Sigmoid colon (tissue), 7 donors: ENCODE results near the gene TEX48. TPM values are rescaled to one million over a fixed set of nuclear protein-coding genes. Genes with fewer than 3 reads are reported as not detected.
A peak's percentile ranks its signal among the peaks of the same experiment; 100 is the strongest.

Experiments used
- DNase-seq: peaks from one replicate; pipeline ENCODE4 v3.0.0-alpha.2; 2019
- H3K27ac ChIP-seq, 4 donors: fragments of 200-600 bp; sonication (generic); one replicate each; pipeline ENCODE4 v1.5.1; 2016 to 2019; ENCODE audit warnings: mild to moderate bottlenecking in 1 of 4
- H3K27me3 ChIP-seq, 3 donors: fragments of 200-600 bp; sonication (generic); one replicate each; pipeline ENCODE4 v1.5.1; 2019; ENCODE audit warnings: mild to moderate bottlenecking in 1 of 3
- H3K36me3 ChIP-seq, 4 donors: fragments of 200-600 bp; sonication (generic); one replicate each; pipeline ENCODE4 v1.5.1; 2016 to 2019
- H3K4me1 ChIP-seq, 4 donors: fragments of 200-600 bp; sonication (generic); one replicate each; pipeline ENCODE4 v1.5.1; 2017 to 2019
- H3K4me3 ChIP-seq, 4 donors: fragments of 200-600 bp; sonication (generic); one replicate each; pipeline ENCODE4 v1.5.1; 2017 to 2019; ENCODE audit warnings: mild to moderate bottlenecking in 2 of 4, moderate library complexity in 1 of 4
- H3K9me3 ChIP-seq, 4 donors: fragments of 200-600 bp in 3 of 4; sonication (generic) in 3 of 4; one replicate each; pipeline versions ENCODE4 v1.5.1 to v1.6.1; 2013 to 2019
- EP300 ChIP-seq, 4 donors: sonication (generic); formaldehyde crosslinking; IDR thresholded peaks; one replicate each; pipeline ENCODE4 v1.6.1; 2017; ENCODE audit warnings: antibody characterized with exemption in 4 of 4
- POLR2A ChIP-seq, 2 donors: fragments of 450-650 bp; IDR thresholded peaks; one replicate each; pipeline ENCODE4 v1.6.1; 2016; ENCODE audit warnings: antibody characterized with exemption in 2 of 2, mild to moderate bottlenecking in 2 of 2, moderate library complexity in 2 of 2
- POLR2AphosphoS5 ChIP-seq, 4 donors: sonication (generic); formaldehyde crosslinking; IDR thresholded peaks; one replicate each; pipeline ENCODE4 v1.6.1; 2017; ENCODE audit warnings: antibody characterized with exemption in 4 of 4
- WGBS, 2 donors: extraction: QIAGEN DNeasy Blood & Tissue Kit; methylation state at CpG; one replicate each; pipeline ENCODE4 v1.1.7; 2013; 5-methylcytosine and 5-hydroxymethylcytosine counted together
- intact Hi-C: fragments of 100-400 bp; cut with DNase I; formaldehyde crosslinking; loops from one replicate; pipeline ENCODE4 v1.15.1; 2023
- polyA plus RNA-seq, 3 donors: library from polyadenylated mRNA; stranded (reverse); fragments of 200-250 nt; gene quantifications; one replicate each; pipeline ENCODE4 v1.2.3, GENCODE V29; 2013
- total RNA-seq, 4 donors: library from RNA; depleted of rRNA; stranded (reverse); fragments of >200 nt; gene quantifications; one replicate each; pipeline ENCODE4 v1.1.0, GENCODE V29; 2016
- TF ChIP-seq, protein P1 (sequence below), 4 experiments: fragments of 450-650 bp in 3 of 4; fragments of 200-600 bp in 1 of 4; IDR thresholded peaks; one replicate each; pipeline ENCODE4 v1.5.1; 2016 to 2019; ENCODE audit warnings: antibody characterized with exemption in 4 of 4, mild to moderate bottlenecking in 3 of 4, moderate library complexity in 2 of 4
- donor health status: healthy with polysubstance abuse.
- donor health status: Bipolar disorder and iron deficiency.
- donor health status: healthy.

The TEX48 gene
- total and polyA plus RNA-seq, 7 donors = not detected

DNA sequence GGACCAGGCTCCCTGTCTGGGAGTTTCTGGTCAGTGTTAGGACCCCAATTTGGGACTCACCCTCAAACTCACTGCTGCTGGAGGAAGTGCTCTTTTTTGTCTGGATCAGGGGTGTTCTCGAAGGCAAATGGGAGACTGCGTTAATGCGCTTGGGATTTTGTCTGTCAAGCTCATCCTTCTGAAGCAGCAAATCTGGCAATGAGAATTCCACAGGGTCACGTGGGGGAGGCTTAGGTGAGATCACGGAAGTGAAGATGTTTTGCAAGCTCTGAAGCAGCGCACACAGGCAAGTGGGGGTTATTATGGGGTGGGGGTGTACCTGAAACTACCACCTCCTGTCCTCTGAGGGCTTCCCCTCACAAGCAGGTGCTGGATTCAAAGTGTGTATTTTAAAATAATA lies 13.8 kb downstream of the TEX48 start:
- no peak overlapping the region for H3K27ac ChIP-seq
- intact Hi-C loops = loop anchor here (5.0 kb wide), 1 partner anchor 854 kb away; no protein-coding TSS in a partner anchor
- H3K4me1 ChIP-seq = no peaks in the 10 kb centered on the region
- 86 to 90% methylated on average over 6 of the region's 6 CpGs for WGBS, 2 donors
- no peaks in the 10 kb centered on the region for H3K36me3 ChIP-seq
- no peaks in the 10 kb centered on the region for H3K27me3 ChIP-seq
- H3K4me3 ChIP-seq = no peak overlapping the region
- DNase-seq = no peak
- no peak for TF ChIP-seq POLR2A (IDR thresholded peaks at IDR 0.05)
- TF ChIP-seq EP300 (IDR thresholded peaks at IDR 0.05) = no peak
- TF ChIP-seq POLR2AphosphoS5 (IDR thresholded peaks at IDR 0.05) = no peak
- no peaks in the 10 kb centered on the region for H3K9me3 ChIP-seq

DNA sequence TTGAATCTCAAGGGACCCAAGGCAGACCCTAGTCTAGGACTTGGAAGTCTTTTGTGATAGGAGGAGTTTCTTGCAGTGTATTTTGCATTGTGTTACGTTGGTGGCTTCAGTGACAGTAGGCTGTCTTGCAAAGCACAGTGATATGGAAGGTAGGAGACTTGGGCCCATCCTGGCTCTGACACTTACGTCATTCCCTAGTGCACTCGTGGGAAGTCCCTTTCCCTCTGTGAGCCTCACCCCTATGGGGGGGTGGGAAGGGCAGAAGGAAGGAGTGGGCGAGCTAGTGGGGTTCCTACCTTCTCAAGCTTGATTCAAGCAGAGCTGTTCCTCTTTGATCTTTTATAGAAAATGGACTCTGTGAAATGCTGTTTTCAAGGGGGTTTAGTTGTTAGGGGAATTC lies 15.1 kb downstream of the TEX48 start:
- Histone ChIP-seq H3K4me1 (no peaks in the 10 kb centered on the region), H3K27me3 (no peaks in the 10 kb centered on the region), H3K36me3 (no peaks in the 10 kb centered on the region), H3K9me3 (no peaks in the 10 kb centered on the region), H3K4me3 (no peak overlapping the region), H3K27ac (no peak overlapping the region)
- WGBS, 2 donors = 50 to 73% methylated on average over 4 of the region's 4 CpGs
- TF ChIP-seq, protein P1, sequence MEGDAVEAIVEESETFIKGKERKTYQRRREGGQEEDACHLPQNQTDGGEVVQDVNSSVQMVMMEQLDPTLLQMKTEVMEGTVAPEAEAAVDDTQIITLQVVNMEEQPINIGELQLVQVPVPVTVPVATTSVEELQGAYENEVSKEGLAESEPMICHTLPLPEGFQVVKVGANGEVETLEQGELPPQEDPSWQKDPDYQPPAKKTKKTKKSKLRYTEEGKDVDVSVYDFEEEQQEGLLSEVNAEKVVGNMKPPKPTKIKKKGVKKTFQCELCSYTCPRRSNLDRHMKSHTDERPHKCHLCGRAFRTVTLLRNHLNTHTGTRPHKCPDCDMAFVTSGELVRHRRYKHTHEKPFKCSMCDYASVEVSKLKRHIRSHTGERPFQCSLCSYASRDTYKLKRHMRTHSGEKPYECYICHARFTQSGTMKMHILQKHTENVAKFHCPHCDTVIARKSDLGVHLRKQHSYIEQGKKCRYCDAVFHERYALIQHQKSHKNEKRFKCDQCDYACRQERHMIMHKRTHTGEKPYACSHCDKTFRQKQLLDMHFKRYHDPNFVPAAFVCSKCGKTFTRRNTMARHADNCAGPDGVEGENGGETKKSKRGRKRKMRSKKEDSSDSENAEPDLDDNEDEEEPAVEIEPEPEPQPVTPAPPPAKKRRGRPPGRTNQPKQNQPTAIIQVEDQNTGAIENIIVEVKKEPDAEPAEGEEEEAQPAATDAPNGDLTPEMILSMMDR (IDR thresholded peaks at IDR 0.05) = no peak
- TF ChIP-seq POLR2AphosphoS5 (IDR thresholded peaks at IDR 0.05) (no peak), POLR2A (IDR thresholded peaks at IDR 0.05) (no peak), EP300 (IDR thresholded peaks at IDR 0.05) (no peak)
- intact Hi-C loops = loop anchor here (5.0 kb wide), 1 partner anchor 855 kb away; no protein-coding TSS in a partner anchor
- no peak for DNase-seq

GRCh38 chr9:114666401-114666800 lies 15.6 kb downstream of the TEX48 start:
- intact Hi-C loops = loop anchor here (5.0 kb wide), 1 partner anchor 856 kb away; no protein-coding TSS in a partner anchor
- no peak for DNase-seq
- no peak overlapping the region for H3K4me3 ChIP-seq
- 98 to 99% methylated on average over 5 of the region's 5 CpGs for WGBS, 2 donors
- no peaks in the 10 kb centered on the region for H3K9me3 ChIP-seq
- no peaks in the 10 kb centered on the region for H3K27me3 ChIP-seq
- H3K27ac ChIP-seq = no peak overlapping the region
- H3K36me3 ChIP-seq = no peaks in the 10 kb centered on the region
- H3K4me1 ChIP-seq = no peaks in the 10 kb centered on the region
- no peak for TF ChIP-seq POLR2AphosphoS5 (IDR thresholded peaks at IDR 0.05)
- TF ChIP-seq, protein P1 (IDR thresholded peaks at IDR 0.05) = no peak
- no peak for TF ChIP-seq POLR2A (IDR thresholded peaks at IDR 0.05)
- no peak for TF ChIP-seq EP300 (IDR thresholded peaks at IDR 0.05)

DNA sequence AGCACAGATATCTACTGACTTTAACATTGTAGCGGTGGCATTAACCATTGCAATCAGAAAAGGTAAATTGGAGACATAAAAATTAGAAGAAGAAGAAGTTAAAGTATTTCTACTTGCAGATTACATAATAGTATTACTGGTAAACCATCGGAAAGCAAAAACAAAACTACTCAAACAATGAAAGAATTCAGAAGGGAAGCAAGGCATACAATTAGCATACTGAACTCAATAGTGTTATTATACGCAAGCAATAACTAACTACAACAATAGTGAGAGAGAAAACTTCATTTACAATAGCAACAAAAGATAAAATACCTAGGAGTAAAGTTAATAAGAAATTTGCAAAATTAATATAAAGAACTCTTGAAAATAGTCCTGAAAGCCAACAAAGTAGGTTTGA lies 17.8 kb downstream of the TEX48 start:
- Histone ChIP-seq H3K27me3 (no peaks in the 10 kb centered on the region), H3K4me3 (no peak overlapping the region), H3K4me1 (no peaks in the 10 kb centered on the region), H3K9me3 (no peaks in the 10 kb centered on the region), H3K27ac (no peak overlapping the region), H3K36me3 (no peaks in the 10 kb centered on the region)
- no peak for DNase-seq
- intact Hi-C loops = loop anchor here (5.0 kb wide), 1 partner anchor 348 kb away; no protein-coding TSS in a partner anchor
- 72 to 86% methylated on average over 3 of the region's 3 CpGs for WGBS, 2 donors
- no peak for TF ChIP-seq POLR2A (IDR thresholded peaks at IDR 0.05)
- TF ChIP-seq, protein P1 (IDR thresholded peaks at IDR 0.05) = no peak
- TF ChIP-seq EP300 (IDR thresholded peaks at IDR 0.05) = no peak

DNA sequence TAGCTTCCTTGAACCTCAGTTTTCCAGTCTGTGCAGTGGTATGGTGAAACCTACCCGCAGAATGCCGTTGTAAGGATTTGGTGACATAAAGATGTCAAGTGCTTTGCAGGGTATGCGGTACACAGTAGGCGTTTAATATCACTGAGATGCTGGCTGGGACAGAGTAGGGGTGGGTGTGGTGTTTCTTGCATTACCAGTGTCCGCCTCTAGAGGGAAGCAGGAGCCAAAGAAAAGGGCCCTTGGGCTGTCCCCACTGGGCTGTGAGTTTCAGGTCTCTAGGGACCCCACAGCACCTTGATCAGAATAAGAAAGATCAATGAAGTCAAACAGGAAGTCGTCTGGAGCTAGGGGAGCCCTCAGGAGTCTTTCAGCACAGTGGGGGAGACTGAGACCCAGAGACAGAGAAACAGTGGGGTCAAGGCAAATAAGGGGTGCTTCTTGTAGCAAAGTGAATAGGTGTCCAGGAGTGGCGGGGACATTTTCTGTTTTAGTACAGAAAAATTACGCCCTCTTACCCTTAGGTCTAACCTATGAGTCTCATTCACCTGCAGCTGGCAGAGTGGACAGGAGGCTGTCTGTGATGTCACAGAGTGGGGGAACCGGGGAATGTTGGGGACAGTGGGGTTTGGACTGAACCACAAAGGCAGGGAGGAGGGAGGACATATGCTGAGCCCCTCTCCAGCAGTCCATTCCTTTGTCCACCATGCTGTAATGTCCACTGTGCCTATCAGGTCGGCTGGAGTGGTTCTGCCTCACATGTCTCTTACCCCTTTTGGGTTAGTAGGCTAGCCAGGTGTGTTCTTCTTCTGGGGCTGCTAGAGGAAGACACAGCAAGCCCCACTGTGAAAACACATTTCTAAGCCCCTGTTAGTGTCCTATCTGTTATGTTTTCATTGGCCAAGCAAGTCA lies 19.7 kb downstream of the TEX48 start:
- H3K27ac ChIP-seq = no peak overlapping the region
- no peak for DNase-seq
- TF ChIP-seq, protein P1 (IDR thresholded peaks at IDR 0.05) = peak; percentile 41 to 90 (median 69)
- TF ChIP-seq POLR2A (IDR thresholded peaks at IDR 0.05) (no peak), POLR2AphosphoS5 (IDR thresholded peaks at IDR 0.05) (no peak)
- H3K36me3 ChIP-seq = no peaks in the 10 kb centered on the region
- intact Hi-C loops = loop anchor here (5.0 kb wide), 1 partner anchor 350 kb away; no protein-coding TSS in a partner anchor
- WGBS, 2 donors = 28 to 45% methylated on average over 10 of the region's 10 CpGs
- H3K27me3 ChIP-seq = no peaks in the 10 kb centered on the region
- H3K4me1 ChIP-seq = no peaks in the 10 kb centered on the region
- no peaks in the 10 kb centered on the region for H3K9me3 ChIP-seq
- no peak overlapping the region for H3K4me3 ChIP-seq
